HUDEP-2 (cell line): ENCODE measurements around the gene RALGAPB.

ENCODE experiments used
- DNase-seq, 76 experiments: peaks; one replicate each; lab custom pipeline; 2025; ENCODE audit not compliant: unreplicated experiment in 76 of 76; lab: John Stamatoyannopoulos, UW

The RALGAPB gene

GRCh38 chr20:38603286-38603685 is 130.6 kb downstream of the RALGAPB start:
- DNase-seq: no peak

GRCh38 chr20:38604873-38605303 is 132.2 kb downstream of the RALGAPB start:
- DNase-seq: no peak

- no peak for DNase-seq
These were observed 134.7 kb downstream of the RALGAPB start for GRCh38 chr20:38607351-38607750.

- DNase-seq: no peak
These were observed 135.5 kb downstream of the RALGAPB start for GRCh38 chr20:38608188-38608587.

GRCh38 chr20:38609815-38610214 is 137.2 kb downstream of the RALGAPB start:
- DNase-seq: no peak

GRCh38 chr20:38610521-38610920 is 137.9 kb downstream of the RALGAPB start:
- DNase-seq: no peak

GRCh38 chr20:38612751-38613515 is 140.3 kb downstream of the RALGAPB start:
- no peak for DNase-seq

- DNase-seq: no peak
These were observed 142.6 kb downstream of the RALGAPB start for GRCh38 chr20:38615283-38615682.

GRCh38 chr20:38616457-38616856 is 143.8 kb downstream of the RALGAPB start:
- DNase-seq: no peak

- no peak for DNase-seq
These were observed 144.6 kb downstream of the RALGAPB start for GRCh38 chr20:38617011-38617829.

GRCh38 chr20:38617830-38618196 is 145.2 kb downstream of the RALGAPB start:
- DNase-seq: no peak

GRCh38 chr20:38620441-38620840 is 147.8 kb downstream of the RALGAPB start:
- no peak for DNase-seq

GRCh38 chr20:38623061-38623460 is 150.4 kb downstream of the RALGAPB start:
- DNase-seq: no peak

- DNase-seq: no peak
These were observed 151.4 kb downstream of the RALGAPB start for GRCh38 chr20:38624084-38624483.

GRCh38 chr20:38625896-38626295 is 153.3 kb downstream of the RALGAPB start:
- no peak for DNase-seq

- DNase-seq: no peak
These were observed 154.4 kb downstream of the RALGAPB start for GRCh38 chr20:38626921-38627659.
